ENCODE results near the gene ANKHD1. TPM values are rescaled to one million over a fixed set of nuclear protein-coding genes. Genes with fewer than 3 reads are reported as not detected.

Gene ANKHD1
- total and polyA plus RNA-seq, 9 of the 15 experiments (the other 6 are each of a cell fraction or from before 2014, with no cell fraction given), result 38.9 to 138 (median 78.7) TPM

GRCh38 chr5:140372971-140373487, 28.6 kb upstream of the ANKHD1 start (continued):
- TF ChIP-seq FOXP4 (CRISPR knock-in tag; IDR thresholded peaks at IDR 0.05; ENCODE audit: borderline replicate concordance) (no peak), SP1 (CRISPR knock-in tag; IDR thresholded peaks at IDR 0.05) (no peak), SIX5 (IDR thresholded peaks at IDR 0.05; ENCODE audit: borderline replicate concordance in 1 of 2, insufficient read depth in 1 of 2, low read depth in 1 of 2, low read length in 2 of 2) (no peak), ZNF146 (CRISPR knock-in tag; IDR thresholded peaks at IDR 0.05; ENCODE audit: unreplicated experiment) (no peak), NFXL1 (CRISPR knock-in tag; IDR thresholded peaks at IDR 0.05) (no peak), JUND (IDR thresholded peaks at IDR 0.05; ENCODE audit: borderline replicate concordance, low read depth, low read length) (no peak), JUND (tag; IDR thresholded peaks at IDR 0.05; ENCODE audit: borderline replicate concordance, low read depth, low read length) (no peak), SMAD3 (CRISPR knock-in tag; conservative IDR thresholded peaks at IDR 0.05) (no peak), ZNF274 (IDR thresholded peaks at IDR 0.05; ENCODE audit: borderline replicate concordance, low read depth, low read length) (no peak), LCOR (CRISPR knock-in tag; IDR thresholded peaks at IDR 0.05) (no peak)
